ENCODE measurements around the gene SLFN11. TPM values are rescaled to one million over a fixed set of nuclear protein-coding genes. Genes with fewer than 3 reads are reported as not detected.
A peak's percentile ranks its signal among the peaks of the same experiment; 100 is the strongest.

SLFN11 gene
- total RNA-seq, 2 donors from 2014 or later: 19.8 to 20.8 TPM

DNA sequence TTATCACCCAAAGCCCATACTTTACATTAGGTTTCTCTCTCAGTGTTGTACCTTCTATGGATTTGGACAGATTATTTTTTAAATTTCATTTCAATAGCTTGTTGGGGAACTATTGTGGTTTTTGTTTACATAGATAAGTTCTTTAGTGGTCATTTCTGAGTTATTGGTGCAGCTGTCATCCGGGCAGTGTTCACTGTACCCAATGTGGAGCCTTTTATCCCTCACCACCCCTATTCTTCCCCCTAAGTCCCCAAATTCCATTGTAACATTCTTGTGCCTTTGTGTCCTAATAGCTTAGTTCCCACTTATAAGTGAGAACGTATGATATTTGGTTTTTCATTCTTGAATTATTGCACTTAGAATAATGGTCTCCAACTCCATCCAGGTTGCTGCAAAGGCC is 57.5 kb downstream of the SLFN11 start:
- Histone ChIP-seq H3K36me3 (no peaks in the 10 kb centered on the region), H3K9me3 (no peaks in the 10 kb centered on the region), H3K4me1 (peaks cover 0 to 32% of the 10 kb centered on the region in 2 donors), H3K27me3 (no peaks in the 10 kb centered on the region), H3K27ac (peak overlapping the region in 1 of 2 donors; percentile 74), H3K4me3 (no peak overlapping the region)
- no peak for DNase-seq (ENCODE audit: low spot score)
- TF ChIP-seq, protein P1, sequence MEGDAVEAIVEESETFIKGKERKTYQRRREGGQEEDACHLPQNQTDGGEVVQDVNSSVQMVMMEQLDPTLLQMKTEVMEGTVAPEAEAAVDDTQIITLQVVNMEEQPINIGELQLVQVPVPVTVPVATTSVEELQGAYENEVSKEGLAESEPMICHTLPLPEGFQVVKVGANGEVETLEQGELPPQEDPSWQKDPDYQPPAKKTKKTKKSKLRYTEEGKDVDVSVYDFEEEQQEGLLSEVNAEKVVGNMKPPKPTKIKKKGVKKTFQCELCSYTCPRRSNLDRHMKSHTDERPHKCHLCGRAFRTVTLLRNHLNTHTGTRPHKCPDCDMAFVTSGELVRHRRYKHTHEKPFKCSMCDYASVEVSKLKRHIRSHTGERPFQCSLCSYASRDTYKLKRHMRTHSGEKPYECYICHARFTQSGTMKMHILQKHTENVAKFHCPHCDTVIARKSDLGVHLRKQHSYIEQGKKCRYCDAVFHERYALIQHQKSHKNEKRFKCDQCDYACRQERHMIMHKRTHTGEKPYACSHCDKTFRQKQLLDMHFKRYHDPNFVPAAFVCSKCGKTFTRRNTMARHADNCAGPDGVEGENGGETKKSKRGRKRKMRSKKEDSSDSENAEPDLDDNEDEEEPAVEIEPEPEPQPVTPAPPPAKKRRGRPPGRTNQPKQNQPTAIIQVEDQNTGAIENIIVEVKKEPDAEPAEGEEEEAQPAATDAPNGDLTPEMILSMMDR (IDR thresholded peaks at IDR 0.05): no peak

DNA sequence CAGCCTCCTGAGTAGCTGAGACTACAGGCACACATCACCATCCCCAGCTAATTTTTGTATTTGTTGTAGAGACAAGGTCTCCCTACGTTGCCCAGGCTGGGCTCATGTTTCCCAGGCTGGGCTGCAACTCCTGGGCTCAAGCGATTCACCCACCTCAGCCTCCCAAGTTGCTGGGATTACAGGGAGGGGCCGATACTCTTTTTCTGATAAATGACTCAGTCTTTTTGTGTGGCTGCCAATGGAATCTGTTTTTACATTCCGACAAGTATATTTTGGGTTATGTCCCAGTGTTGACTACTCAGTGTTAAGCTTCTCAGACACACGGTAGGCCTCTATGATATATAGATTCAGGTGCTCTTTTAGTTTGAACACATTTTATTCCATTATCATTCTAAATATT is 58.1 kb downstream of the SLFN11 start:
- no peak for DNase-seq (ENCODE audit: low spot score)
- TF ChIP-seq, protein P1 (IDR thresholded peaks at IDR 0.05): no peak
- H3K4me1 ChIP-seq: peaks cover 0 to 32% of the 10 kb centered on the region in 2 donors
- no peaks in the 10 kb centered on the region for H3K36me3 ChIP-seq
- H3K9me3 ChIP-seq: no peaks in the 10 kb centered on the region
- no peaks in the 10 kb centered on the region for H3K27me3 ChIP-seq
- no peak overlapping the region for H3K4me3 ChIP-seq
- H3K27ac ChIP-seq: peak overlapping the region; percentile 74 to 75

DNA sequence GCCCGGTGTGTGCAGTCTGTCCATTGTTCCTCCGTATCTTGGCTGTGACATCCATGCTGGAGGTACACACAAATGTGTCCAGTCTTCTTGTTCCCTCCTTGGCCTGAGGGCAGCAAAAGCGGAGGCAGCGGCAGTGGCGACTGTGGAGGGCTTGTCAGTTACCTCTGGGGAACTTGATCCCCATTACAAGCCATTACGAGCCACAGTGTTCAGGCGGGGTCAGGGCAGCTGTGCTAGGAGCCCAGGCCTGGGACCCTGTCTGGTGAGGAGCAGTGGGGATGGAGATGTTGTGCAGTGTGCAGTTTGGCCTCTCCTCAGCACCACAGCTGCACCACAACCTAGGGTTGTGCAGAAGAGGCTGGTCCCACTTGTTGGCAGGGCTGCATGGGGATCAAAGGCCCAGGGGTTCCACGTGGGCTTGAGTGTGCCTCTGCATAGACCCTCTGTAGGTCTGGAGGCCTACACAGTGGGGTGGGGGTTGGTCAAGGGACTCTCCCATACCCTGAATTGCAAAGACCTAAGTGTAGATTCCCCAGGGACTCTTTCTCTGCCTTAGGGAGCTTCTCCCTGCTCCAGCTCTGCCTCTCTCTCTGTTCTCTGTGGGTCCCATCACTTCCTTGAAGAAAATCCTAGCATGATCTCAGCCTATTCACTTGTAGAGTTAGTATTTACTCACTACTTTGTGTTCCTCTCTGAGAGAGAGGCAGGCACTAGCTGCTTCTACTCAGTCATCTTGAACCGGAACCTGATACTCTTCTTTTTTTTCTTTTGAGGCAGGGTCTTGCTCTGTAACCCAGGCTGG is 58.8 kb downstream of the SLFN11 start:
- no peak for DNase-seq (ENCODE audit: low spot score)
- Histone ChIP-seq H3K36me3 (no peaks in the 10 kb centered on the region), H3K4me1 (peaks cover 0 to 32% of the 10 kb centered on the region in 2 donors), H3K27ac (peak overlapping the region; percentile 74 to 75), H3K9me3 (no peaks in the 10 kb centered on the region), H3K4me3 (no peak overlapping the region), H3K27me3 (no peaks in the 10 kb centered on the region)
- TF ChIP-seq, protein P1 (IDR thresholded peaks at IDR 0.05): no peak

DNA sequence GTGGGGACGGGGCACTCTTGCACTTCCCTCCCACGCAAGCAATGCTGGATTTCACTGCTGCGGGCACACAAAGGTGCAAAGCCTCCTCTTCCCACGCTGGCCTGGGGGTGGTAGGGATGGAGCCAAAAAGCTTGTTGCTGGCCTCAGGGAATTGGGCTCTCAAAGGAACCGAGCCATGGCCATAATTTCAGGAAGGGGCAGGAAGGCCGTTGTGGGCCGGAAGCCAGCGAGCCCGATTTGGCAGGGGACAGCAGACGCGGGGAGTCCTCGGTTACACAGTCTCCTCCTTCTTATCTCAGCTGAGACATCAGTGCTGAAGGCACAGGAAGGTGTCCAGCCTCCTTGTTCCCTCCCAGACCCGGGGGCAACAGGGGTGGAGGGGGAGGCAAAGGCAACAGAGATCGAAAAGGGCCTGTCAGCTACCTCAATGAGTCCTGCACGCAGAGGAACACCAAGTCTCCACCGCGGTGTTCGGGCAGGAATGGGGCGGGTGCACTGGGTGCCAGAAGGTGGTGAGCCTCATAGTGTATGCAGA is 59.5 kb downstream of the SLFN11 start:
- Histone ChIP-seq H3K27ac (peak overlapping the region; percentile 74 to 75), H3K36me3 (no peaks in the 10 kb centered on the region), H3K27me3 (no peaks in the 10 kb centered on the region), H3K9me3 (peaks cover 0 to 1% of the 10 kb centered on the region in 2 donors), H3K4me3 (peak overlapping the region; percentile 36 to 48), H3K4me1 (peaks cover 0 to 32% of the 10 kb centered on the region in 2 donors)
- TF ChIP-seq, protein P1 (IDR thresholded peaks at IDR 0.05): no peak
- no peak for DNase-seq (ENCODE audit: low spot score)

DNA sequence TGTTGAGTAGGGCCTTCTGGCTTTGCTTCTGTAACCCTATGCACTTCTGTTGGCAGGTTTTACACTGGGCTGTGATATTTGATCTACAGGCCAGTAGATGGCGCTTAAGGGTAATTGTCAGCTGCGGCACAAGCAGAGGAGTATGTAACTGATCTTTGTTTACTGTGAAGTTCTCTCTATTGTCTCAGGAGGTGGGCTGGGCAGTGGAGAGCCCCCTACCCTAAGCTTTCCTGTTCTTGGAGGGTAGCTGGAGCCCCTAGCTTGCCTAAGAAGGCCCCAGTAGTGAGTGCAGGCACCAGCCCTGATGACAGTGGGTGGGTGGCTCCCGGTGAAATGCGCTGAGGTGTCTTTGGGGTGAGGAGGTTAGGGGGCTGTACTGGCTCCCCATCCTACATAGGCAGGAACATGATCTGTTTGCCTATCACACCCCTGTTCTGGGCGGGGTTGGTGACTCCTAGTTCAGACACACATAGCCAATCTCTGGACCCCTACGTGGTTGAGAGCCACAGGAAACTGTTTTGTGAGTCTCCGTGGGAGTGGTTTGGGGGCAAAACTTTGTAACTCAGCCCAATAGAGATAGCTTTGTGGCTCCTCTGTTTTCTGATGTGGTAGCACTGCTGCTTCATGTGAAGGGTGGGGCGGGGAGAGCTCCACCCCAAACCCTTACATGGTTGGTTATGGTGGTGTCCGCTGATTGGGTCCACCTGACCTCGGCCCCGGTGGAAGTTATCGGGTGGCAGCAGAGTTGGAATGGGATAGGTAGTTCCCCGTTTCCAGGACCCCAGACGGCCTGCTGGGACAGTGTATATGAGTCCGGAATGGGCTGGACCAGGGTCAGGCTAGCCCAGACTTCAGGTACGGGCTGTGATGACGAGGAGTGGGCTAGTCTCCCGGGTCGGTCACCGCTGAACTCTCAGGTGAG is 60.4 kb downstream of the SLFN11 start:
- Histone ChIP-seq H3K4me3 (peak overlapping the region; percentile 36 to 48), H3K4me1 (peaks cover 0 to 32% of the 10 kb centered on the region in 2 donors), H3K27ac (peak overlapping the region; percentile 74 to 75), H3K36me3 (no peaks in the 10 kb centered on the region), H3K27me3 (no peaks in the 10 kb centered on the region), H3K9me3 (peaks cover 0 to 3% of the 10 kb centered on the region in 2 donors)
- TF ChIP-seq, protein P1 (IDR thresholded peaks at IDR 0.05): peak; percentile 60 to 87
- peak; percentile 61 for DNase-seq (ENCODE audit: low spot score)
